Endothelial cell (in vitro differentiated cells): ENCODE data around the gene MAST1. TPM values are rescaled to one million over a fixed set of nuclear protein-coding genes. Genes with fewer than 3 reads are reported as not detected.
"Not testable (repeated sequence)": the region's sequence is repeated elsewhere in the genome, so short reads cannot be mapped to it uniquely, and the experiment has no call there.

Experiments used
- DNase-seq: peaks from one replicate; pipeline ENCODE4 v3.0.0; 2021; ENCODE audit warnings: low spot score
- H3K27ac Mint-ChIP-seq: one replicate; pipeline ENCODE4 v1.8.0; 2021; ENCODE audit warnings: mixed read lengths, inconsistent platforms; ENCODE audit not compliant: unreplicated experiment
- H3K27me3 Mint-ChIP-seq: one replicate; pipeline ENCODE4 v1.8.0; 2021; ENCODE audit warnings: mild to moderate bottlenecking, moderate library complexity, mixed read lengths, inconsistent platforms; ENCODE audit not compliant: unreplicated experiment
- H3K36me3 Mint-ChIP-seq: one replicate; pipeline ENCODE4 v1.8.0; 2021; ENCODE audit warnings: mild to moderate bottlenecking, low read depth, mixed read lengths, inconsistent platforms; ENCODE audit not compliant: unreplicated experiment
- H3K4me1 Mint-ChIP-seq: one replicate; pipeline ENCODE4 v1.8.0; 2021; ENCODE audit warnings: mild to moderate bottlenecking, mixed read lengths, inconsistent platforms; ENCODE audit not compliant: unreplicated experiment
- H3K4me3 Mint-ChIP-seq: one replicate; pipeline ENCODE4 v1.8.0; 2021; ENCODE audit warnings: mild to moderate bottlenecking, mixed read lengths, inconsistent platforms; ENCODE audit not compliant: unreplicated experiment
- H3K9me3 Mint-ChIP-seq: one replicate; pipeline ENCODE4 v1.8.0; 2021; ENCODE audit warnings: mixed read lengths, inconsistent platforms; ENCODE audit not compliant: unreplicated experiment
- total RNA-seq: library from RNA; stranded (reverse); fragmentation: NEBNext Ultra II Directional; extraction: Animal tissue kit (Norgen Biotek cat#: 25700); gene quantifications from one replicate; pipeline ENCODE4 v1.2.1, GENCODE V29; 2021; ENCODE audit not compliant: unreplicated experiment
- TF ChIP-seq, protein P1 (sequence below): fragments of 200-600 bp; sonication (generic); IDR thresholded peaks from one replicate; pipeline ENCODE4 v1.5.0; 2021; ENCODE audit warnings: antibody characterized with exemption; ENCODE audit not compliant: unreplicated experiment

Gene MAST1
- total RNA-seq, 1 donor from 2014 or later = 4.1 TPM

- Mint-ChIP-seq H3K9me3 (no peaks in the 10 kb centered on the region), H3K36me3 (peaks cover 3% of the 10 kb centered on the region), H3K4me1 (peaks cover 14% of the 10 kb centered on the region), H3K27ac (no peak overlapping the region), H3K27me3 (peaks cover 20% of the 10 kb centered on the region), H3K4me3 (no peak overlapping the region)
- TF ChIP-seq, protein P1, sequence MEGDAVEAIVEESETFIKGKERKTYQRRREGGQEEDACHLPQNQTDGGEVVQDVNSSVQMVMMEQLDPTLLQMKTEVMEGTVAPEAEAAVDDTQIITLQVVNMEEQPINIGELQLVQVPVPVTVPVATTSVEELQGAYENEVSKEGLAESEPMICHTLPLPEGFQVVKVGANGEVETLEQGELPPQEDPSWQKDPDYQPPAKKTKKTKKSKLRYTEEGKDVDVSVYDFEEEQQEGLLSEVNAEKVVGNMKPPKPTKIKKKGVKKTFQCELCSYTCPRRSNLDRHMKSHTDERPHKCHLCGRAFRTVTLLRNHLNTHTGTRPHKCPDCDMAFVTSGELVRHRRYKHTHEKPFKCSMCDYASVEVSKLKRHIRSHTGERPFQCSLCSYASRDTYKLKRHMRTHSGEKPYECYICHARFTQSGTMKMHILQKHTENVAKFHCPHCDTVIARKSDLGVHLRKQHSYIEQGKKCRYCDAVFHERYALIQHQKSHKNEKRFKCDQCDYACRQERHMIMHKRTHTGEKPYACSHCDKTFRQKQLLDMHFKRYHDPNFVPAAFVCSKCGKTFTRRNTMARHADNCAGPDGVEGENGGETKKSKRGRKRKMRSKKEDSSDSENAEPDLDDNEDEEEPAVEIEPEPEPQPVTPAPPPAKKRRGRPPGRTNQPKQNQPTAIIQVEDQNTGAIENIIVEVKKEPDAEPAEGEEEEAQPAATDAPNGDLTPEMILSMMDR = no peak
- no peak for DNase-seq
These were observed 41.2 kb upstream of the MAST1 start for GRCh38 chr19:12797141-12797587.

GRCh38 chr19:12797607-12798006, 40.7 kb upstream of the MAST1 start:
- H3K27me3 Mint-ChIP-seq = peaks cover 24% of the 10 kb centered on the region
- not testable (repeated sequence) for H3K36me3 Mint-ChIP-seq, H3K9me3 Mint-ChIP-seq, H3K27ac Mint-ChIP-seq, H3K4me3 Mint-ChIP-seq, DNase-seq
- H3K4me1 Mint-ChIP-seq = peaks cover 18% of the 10 kb centered on the region

GRCh38 chr19:12799742-12800465, 38.4 kb upstream of the MAST1 start:
- Mint-ChIP-seq H3K4me3 (peak overlapping the region; percentile 92), H3K27me3 (peaks cover 15% of the 10 kb centered on the region), H3K36me3 (peaks cover 3% of the 10 kb centered on the region), H3K27ac (no peak overlapping the region), H3K9me3 (no peaks in the 10 kb centered on the region), H3K4me1 (peaks cover 14% of the 10 kb centered on the region)
- no peak for DNase-seq
- TF ChIP-seq, protein P1 = no peak

GRCh38 chr19:12800466-12800770, 37.9 kb upstream of the MAST1 start:
- H3K27me3 Mint-ChIP-seq = peaks cover 17% of the 10 kb centered on the region
- TF ChIP-seq, protein P1 = no peak
- H3K9me3 Mint-ChIP-seq = no peaks in the 10 kb centered on the region
- DNase-seq = no peak
- peaks cover 14% of the 10 kb centered on the region for H3K4me1 Mint-ChIP-seq
- peaks cover 3% of the 10 kb centered on the region for H3K36me3 Mint-ChIP-seq
- no peak overlapping the region for H3K27ac Mint-ChIP-seq
- H3K4me3 Mint-ChIP-seq = peak overlapping the region; percentile 92

DNA sequence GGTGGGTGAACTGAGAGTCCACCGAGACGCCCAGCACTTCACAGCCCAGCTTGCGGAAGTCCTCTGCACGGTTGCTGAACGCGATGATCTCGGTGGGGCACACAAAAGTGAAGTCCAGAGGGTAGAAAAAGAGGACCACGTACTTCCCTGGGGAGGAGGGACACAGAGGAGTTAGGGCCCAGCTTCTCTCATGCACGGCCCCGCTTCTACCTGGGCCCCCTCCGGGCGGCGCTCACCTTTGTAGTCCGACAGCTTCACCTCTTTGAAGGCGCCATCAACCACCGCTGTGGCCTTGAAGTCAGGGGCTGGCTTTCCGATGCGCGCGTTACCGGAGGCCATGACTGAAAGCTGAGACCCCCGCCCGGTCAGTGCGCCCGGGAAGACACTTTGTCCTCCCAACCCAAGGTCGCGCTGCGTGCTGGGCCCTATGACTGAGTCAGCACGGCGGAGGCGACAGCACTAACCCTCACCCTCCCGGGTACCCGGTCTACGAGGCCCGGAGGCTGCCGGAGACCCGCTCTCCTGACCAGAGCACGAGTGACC, 37.3 kb upstream of the MAST1 start:
- H3K4me3 Mint-ChIP-seq = peak overlapping the region; percentile 92
- DNase-seq = peak; percentile 16
- peaks cover 19% of the 10 kb centered on the region for H3K27me3 Mint-ChIP-seq
- no peaks in the 10 kb centered on the region for H3K9me3 Mint-ChIP-seq
- no peak overlapping the region for H3K27ac Mint-ChIP-seq
- H3K4me1 Mint-ChIP-seq = peaks cover 14% of the 10 kb centered on the region
- peaks cover 3% of the 10 kb centered on the region for H3K36me3 Mint-ChIP-seq
- TF ChIP-seq, protein P1 = no peak
